HCT116 (cell line): ENCODE data around the gene RPP21. TPM values are rescaled to one million over a fixed set of nuclear protein-coding genes. Genes with fewer than 3 reads are reported as not detected.

Experiments used
- ATAC-seq: fragments of 200-7000 bp; cut with Tn5 transposase; 2 replicates; pipeline ENCODE4 v1.9.1; 2020; ENCODE audit warnings: mild to moderate bottlenecking, moderate library complexity
- BruUV-seq: library from RNA; stranded (reverse); fragments of 400-500 nt; replicated peaks from 2 replicates; lab custom pipeline; 2021; lab: Mats Ljungman, UMichigan
- CTCF ChIA-PET: fragments of 300-600 bp; sonication (Branson Sonifier 250); formaldehyde crosslinking; loops from one replicate; lab custom pipeline; 2021; ENCODE audit warnings: antibody characterized with exemption; lab: Charles Lee
- POLR2A ChIA-PET: fragments of 300-600, 350-600 bp; sonication (Branson Sonifier 250); formaldehyde crosslinking; loops from one replicate; lab custom pipeline; 2021; ENCODE audit warnings: antibody characterized with exemption; lab: Charles Lee
- RAD21 ChIA-PET, 2 experiments: fragments of 300-600 bp; sonication (Branson Sonifier 250); formaldehyde crosslinking; loops; one replicate each; lab custom pipeline; 2023; ENCODE audit warnings: low total read pairs in 2 of 2; ENCODE audit not compliant: uncharacterized antibody in 2 of 2, unreplicated experiment in 2 of 2, low non-redundant PET in 1 of 2; lab: Charles Lee
- DNase-seq: peaks from one replicate; pipeline ENCODE4 v3.0.0-alpha.2; 2010; ENCODE audit warnings: low read depth, low spot score
- H2AFZ ChIP-seq: fragments of 200-600 bp; shearing (Covaris generic), sonication (generic); 2 replicates; pipeline ENCODE4 v1.6.1; 2017; ENCODE audit warnings: low read depth, mixed run types, mixed read lengths, antibody characterized with exemption, low read length; ENCODE audit not compliant: poor library complexity, severe bottlenecking
- H3K27ac ChIP-seq: 2 replicates; pipeline ENCODE4 v1.5.1; 2012; ENCODE audit warnings: low read depth, low read length
- H3K27me3 ChIP-seq: fragments of 200-600 bp; sonication (generic); 2 replicates; pipeline ENCODE4 v1.6.1; 2016; ENCODE audit warnings: mixed run types, low read length, mixed read lengths; ENCODE audit not compliant: insufficient read depth
- H3K36me3 ChIP-seq, 2 experiments: fragments of 200-500 bp in 1 of 2; fragments of 200-600 bp in 1 of 2; sonication (Bioruptor generic) in 1 of 2; sonication (generic) in 1 of 2; 2 replicates each; pipeline versions ENCODE4 v1.5.1 to v1.6.1; 2014 to 2016; ENCODE audit warnings: low read length in 2 of 2, inconsistent platforms in 1 of 2, mixed read lengths in 1 of 2, mixed run types in 1 of 2; ENCODE audit not compliant: insufficient read depth in 2 of 2, control insufficient read depth in 1 of 2
- H3K4me1 ChIP-seq, 2 experiments: fragments of 200-600 bp in 1 of 2; sonication (generic) in 1 of 2; 2 replicates each; pipeline versions ENCODE4 v1.5.1 to v1.6.1; 2012 to 2017; ENCODE audit warnings: low read length in 2 of 2, inconsistent platforms in 1 of 2, mild to moderate bottlenecking in 1 of 2, mixed read lengths in 1 of 2, mixed run types in 1 of 2, moderate library complexity in 1 of 2; ENCODE audit not compliant: insufficient read depth in 2 of 2, control insufficient read depth in 1 of 2
- H3K4me2 ChIP-seq: fragments of 200-600 bp; sonication (generic); 2 replicates; pipeline ENCODE4 v1.6.1; 2017; ENCODE audit warnings: mixed run types, low read length, mixed read lengths
- H3K4me3 ChIP-seq, 2 experiments: fragments of 200-600 bp in 1 of 2; sonication (generic) in 1 of 2; replicated peaks in 1 of 2; 2 replicates each; pipeline ENCODE4 v1.5.1; 2011 to 2016; ENCODE audit warnings: low read length in 2 of 2, control low read depth in 1 of 2, low read depth in 1 of 2, mild to moderate bottlenecking in 1 of 2, mixed read lengths in 1 of 2, mixed run types in 1 of 2
- H3K79me2 ChIP-seq: fragments of 200-600 bp; sonication (generic); 2 replicates; pipeline ENCODE4 v1.6.1; 2017; ENCODE audit warnings: mild to moderate bottlenecking, mixed run types, low read length, moderate library complexity, mixed read lengths; ENCODE audit not compliant: insufficient read depth
- H3K9ac ChIP-seq: fragments of 200-600 bp; sonication (generic); 2 replicates; pipeline ENCODE4 v1.6.1; 2016; ENCODE audit warnings: low read length, mixed read lengths
- H3K9me2 ChIP-seq: fragments of 200-600 bp; sonication (generic), shearing (Covaris generic); 2 replicates; pipeline ENCODE4 v1.6.1; 2017; ENCODE audit warnings: mixed run types, mild to moderate bottlenecking, moderate library complexity; ENCODE audit not compliant: insufficient read depth
- H3K9me3 ChIP-seq, 2 experiments: fragments of 200-500 bp in 1 of 2; fragments of 200-600 bp in 1 of 2; sonication (Bioruptor generic) in 1 of 2; sonication (generic) in 1 of 2; 2 replicates each; pipeline ENCODE4 v1.6.1; 2014 to 2017; ENCODE audit warnings: low read length in 2 of 2, mixed read lengths in 2 of 2, inconsistent platforms in 1 of 2, low read depth in 1 of 2, mild to moderate bottlenecking in 1 of 2, mixed run types in 1 of 2, moderate library complexity in 1 of 2; ENCODE audit not compliant: control insufficient read depth in 1 of 2, insufficient read depth in 1 of 2
- H4K20me1 ChIP-seq: fragments of 200-600 bp; sonication (generic), shearing (Covaris generic); 2 replicates; pipeline ENCODE4 v1.6.1; 2017; ENCODE audit warnings: mixed run types, mild to moderate bottlenecking, moderate library complexity; ENCODE audit not compliant: insufficient read depth
- EZH2phosphoT487 ChIP-seq: fragments of 200-600 bp; IDR thresholded peaks from 2 replicates; pipeline ENCODE4 v1.6.1; 2018; ENCODE audit warnings: antibody characterized with exemption, borderline replicate concordance
- MAX ChIP-seq: IDR thresholded peaks from 2 replicates; pipeline ENCODE4 v1.6.1; 2012
- POLR2AphosphoS5 ChIP-seq: IDR thresholded peaks from 2 replicates; pipeline ENCODE4 v1.6.1; 2011; ENCODE audit warnings: mild to moderate bottlenecking, low read depth, low read length, moderate library complexity
- SIN3A ChIP-seq: IDR thresholded peaks from 2 replicates; pipeline ENCODE4 v1.6.1; 2012; ENCODE audit warnings: low read depth
- intact Hi-C: fragments of 100-400 bp; cut with micrococcal nuclease; formaldehyde crosslinking; loops from 2 replicates; pipeline ENCODE4 v1.10.0; 2022
- total RNA-seq: library from RNA; stranded (reverse); gene quantifications from one replicate; pipeline ENCODE4 v1.2.1, GENCODE V29; 2021; ENCODE audit not compliant: unreplicated experiment
- TF ChIP-seq, protein P1 (sequence below): IDR thresholded peaks from 2 replicates; pipeline ENCODE4 v1.6.1; 2012; ENCODE audit warnings: low read depth

The RPP21 gene
- total RNA-seq, 1 experiment from 2014 or later: 70.4 TPM

- Histone ChIP-seq H3K79me2 (peaks cover 42% of the 10 kb centered on the region), H4K20me1 (peaks cover 12% of the 10 kb centered on the region; the same call in 1 of the 2 replicates), H3K27ac (peak overlapping the region; percentile 80), H3K9ac (peak overlapping the region; percentile 83), H3K36me3 (peaks cover 0 to 5% of the 10 kb centered on the region in 2 experiments; a peak in 2 of 4 replicates), H3K4me2 (peak overlapping the region; percentile 97), H3K4me1 (peaks cover 9 to 24% of the 10 kb centered on the region in 2 experiments), H3K4me3 (peak overlapping the region; percentile 77 to 93), H3K27me3 (no peaks in the 10 kb centered on the region), H2AFZ (no peak overlapping the region), H3K9me3 (no peaks in the 10 kb centered on the region), H3K9me2 (no peaks in the 10 kb centered on the region)
- ChIA-PET CTCF (interaction anchor here (1.0 to 1.5 kb wide), 2 partner anchors 108 to 126 kb away, joined by 3 to 4 read pairs; no protein-coding TSS in a partner anchor), RAD21 (no interaction called here), POLR2A (interaction anchor here (1.2 to 1.6 kb wide), 3 partner anchors 11 to 114 kb away, joined by 3 to 4 read pairs (median 3); partner anchors contain the start of gene TRIM26)
- TF ChIP-seq EZH2phosphoT487 (no peak), SIN3A (peak; percentile 59; the same call in 1 of the 2 replicates), POLR2AphosphoS5 (no peak), MAX (peak; percentile 70)
- ATAC-seq: no peak
- intact Hi-C loops: no loop called here
- no peak for DNase-seq
- BruUV-seq: no TSS peak
These were observed 17.7 kb upstream of the RPP21 start for GRCh38 chr6:30327232-30327746.

GRCh38 chr6:30328397-30328796, 16.6 kb upstream of the RPP21 start:
- DNase-seq (no peak), ATAC-seq (no peak)
- H3K36me3 ChIP-seq: peaks cover 0 to 6% of the 10 kb centered on the region in 2 experiments; a peak in 2 of 4 replicates
- no TSS peak for BruUV-seq
- H2AFZ ChIP-seq: no peak overlapping the region
- TF ChIP-seq, protein P1, sequence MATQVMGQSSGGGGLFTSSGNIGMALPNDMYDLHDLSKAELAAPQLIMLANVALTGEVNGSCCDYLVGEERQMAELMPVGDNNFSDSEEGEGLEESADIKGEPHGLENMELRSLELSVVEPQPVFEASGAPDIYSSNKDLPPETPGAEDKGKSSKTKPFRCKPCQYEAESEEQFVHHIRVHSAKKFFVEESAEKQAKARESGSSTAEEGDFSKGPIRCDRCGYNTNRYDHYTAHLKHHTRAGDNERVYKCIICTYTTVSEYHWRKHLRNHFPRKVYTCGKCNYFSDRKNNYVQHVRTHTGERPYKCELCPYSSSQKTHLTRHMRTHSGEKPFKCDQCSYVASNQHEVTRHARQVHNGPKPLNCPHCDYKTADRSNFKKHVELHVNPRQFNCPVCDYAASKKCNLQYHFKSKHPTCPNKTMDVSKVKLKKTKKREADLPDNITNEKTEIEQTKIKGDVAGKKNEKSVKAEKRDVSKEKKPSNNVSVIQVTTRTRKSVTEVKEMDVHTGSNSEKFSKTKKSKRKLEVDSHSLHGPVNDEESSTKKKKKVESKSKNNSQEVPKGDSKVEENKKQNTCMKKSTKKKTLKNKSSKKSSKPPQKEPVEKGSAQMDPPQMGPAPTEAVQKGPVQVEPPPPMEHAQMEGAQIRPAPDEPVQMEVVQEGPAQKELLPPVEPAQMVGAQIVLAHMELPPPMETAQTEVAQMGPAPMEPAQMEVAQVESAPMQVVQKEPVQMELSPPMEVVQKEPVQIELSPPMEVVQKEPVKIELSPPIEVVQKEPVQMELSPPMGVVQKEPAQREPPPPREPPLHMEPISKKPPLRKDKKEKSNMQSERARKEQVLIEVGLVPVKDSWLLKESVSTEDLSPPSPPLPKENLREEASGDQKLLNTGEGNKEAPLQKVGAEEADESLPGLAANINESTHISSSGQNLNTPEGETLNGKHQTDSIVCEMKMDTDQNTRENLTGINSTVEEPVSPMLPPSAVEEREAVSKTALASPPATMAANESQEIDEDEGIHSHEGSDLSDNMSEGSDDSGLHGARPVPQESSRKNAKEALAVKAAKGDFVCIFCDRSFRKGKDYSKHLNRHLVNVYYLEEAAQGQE: no peak
- ChIA-PET POLR2A (no interaction called here), CTCF (interaction anchor here (0.6 kb wide), 1 partner anchor 1570 kb away, joined by 3 read pairs; no protein-coding TSS in a partner anchor), RAD21 (no interaction called here)
- peaks cover 11% of the 10 kb centered on the region; the same call in 1 of the 2 replicates for H4K20me1 ChIP-seq
- intact Hi-C loops: no loop called here
- H3K79me2 ChIP-seq: peaks cover 30% of the 10 kb centered on the region
- no peak overlapping the region for H3K9ac ChIP-seq
- H3K27me3 ChIP-seq: no peaks in the 10 kb centered on the region
- no peak overlapping the region for H3K4me3 ChIP-seq
- H3K4me2 ChIP-seq: peak overlapping the region; percentile 97; the same call in 1 of the 2 replicates
- H3K27ac ChIP-seq: no peak overlapping the region
- H3K4me1 ChIP-seq: peaks cover 9 to 24% of the 10 kb centered on the region in 2 experiments
- H3K9me3 ChIP-seq: no peaks in the 10 kb centered on the region
- no peaks in the 10 kb centered on the region for H3K9me2 ChIP-seq
